Measurements from ENCODE around the gene MSH5. TPM values are rescaled to one million over a fixed set of nuclear protein-coding genes. Genes with fewer than 3 reads are reported as not detected.

The MSH5 gene
- total and polyA plus RNA-seq, 9 of the 15 experiments (the other 6 are each of a cell fraction or from before 2014, with no cell fraction given), result 12.5 to 104 (median 46.6) TPM

GRCh38 chr6:31794294-31794865 is 54.6 kb downstream of the MSH5 start (continued):
- TF ChIP-seq STAT5B (CRISPR knock-in tag; IDR thresholded peaks at IDR 0.05) (no peak), TARDBP (IDR thresholded peaks at IDR 0.05) (no peak), NFRKB (IDR thresholded peaks at IDR 0.05; ENCODE audit: low read depth) (peak; percentile 74), CEBPB (tag; IDR thresholded peaks at IDR 0.05) (peak; percentile 38; the same call in 1 of the 2 replicates), SMARCC2 (IDR thresholded peaks at IDR 0.05; ENCODE audit: low read depth) (peak; percentile 41), TEAD4 (IDR thresholded peaks at IDR 0.05; ENCODE audit: low read length) (peak; percentile 19; the same call in 1 of the 2 replicates), TEAD4 (CRISPR knock-in tag; IDR thresholded peaks at IDR 0.05; ENCODE audit: borderline replicate concordance) (no peak), ZNF592 (IDR thresholded peaks at IDR 0.05) (peak; percentile 61; the same call in 1 of the 2 replicates), VEZF1 (CRISPR knock-in tag; IDR thresholded peaks at IDR 0.05) (0 out of 2 replicates have a peak, but pooled peaks have one; percentile 37), CCNT2 (IDR thresholded peaks at IDR 0.05; ENCODE audit: borderline replicate concordance, extremely low read depth, insufficient read length, low read depth, low read length) (no peak), PYGO2 (tag; IDR thresholded peaks at IDR 0.05) (peak; percentile 62; the same call in 1 of the 2 replicates), HDAC2 (IDR thresholded peaks at IDR 0.05) (peak; percentile 69), CHD2 (IDR thresholded peaks at IDR 0.05; ENCODE audit: low read depth, low read length) (peak; percentile 49; the same call in 1 of the 2 replicates), ZSCAN29 (IDR thresholded peaks at IDR 0.05) (no peak), EP400 (IDR thresholded peaks at IDR 0.05) (peak; percentile 68), GTF2B (IDR thresholded peaks at IDR 0.05; ENCODE audit: extremely low read depth, insufficient read length) (no peak), ZEB2 (IDR thresholded peaks at IDR 0.05) (peak; percentile 94), XRCC5 (IDR thresholded peaks at IDR 0.05; ENCODE audit: low read depth, low read length) (0 out of 2 replicates have a peak, but pooled peaks have one; percentile 17), KDM1A (IDR thresholded peaks at IDR 0.05) (peak; percentile 68 to 73; a peak in 3 of 4 replicates), ATF7 (IDR thresholded peaks at IDR 0.05) (peak; percentile 53), PTBP1 (IDR thresholded peaks at IDR 0.05; ENCODE audit: low read depth, low read length) (no peak), SMARCA4 (IDR thresholded peaks at IDR 0.05) (peak; percentile 87), FOXJ2 (tag; IDR thresholded peaks at IDR 0.05) (0 out of 2 replicates have a peak, but pooled peaks have one; percentile 35), ELF4 (CRISPR knock-in tag; IDR thresholded peaks at IDR 0.05) (peak; percentile 59; the same call in 1 of the 2 replicates), ZNF583 (CRISPR knock-in tag; IDR thresholded peaks at IDR 0.05) (0 out of 2 replicates have a peak, but pooled peaks have one; percentile 43), FOXK1 (CRISPR knock-in tag; IDR thresholded peaks at IDR 0.05; ENCODE audit: borderline replicate concordance) (no peak)
